ENCODE results near the gene RIC3.

RIC3 gene

GRCh38 chr11:8126649-8127289 is 42.1 kb downstream of the RIC3 start:
- Histone ChIP-seq H3K79me2 (ENCODE audit: insufficient read depth, low read length) (no peaks in the 10 kb centered on the region), H3K36me3 (ENCODE audit: insufficient read depth, low read length) (no peaks in the 10 kb centered on the region), H3K9me3 (ENCODE audit: insufficient read depth, low read length, severe bottlenecking) (no peaks in the 10 kb centered on the region), H3K27ac (ENCODE audit: low read length) (no peak overlapping the region), H3K4me1 (ENCODE audit: insufficient read depth, low read length) (no peaks in the 10 kb centered on the region), H2AFZ (ENCODE audit: low read depth, low read length) (no peak overlapping the region), H3K27me3 (ENCODE audit: insufficient read depth, low read length, poor library complexity) (no peaks in the 10 kb centered on the region), H4K20me1 (ENCODE audit: insufficient read depth, low read length) (no peaks in the 10 kb centered on the region), H3K4me3 (ENCODE audit: low read depth in 1 of 2, low read length in 2 of 2) (no peak overlapping the region), H3K4me2 (ENCODE audit: insufficient read depth, low read length) (no peak overlapping the region), H3K9ac (ENCODE audit: low read depth, low read length) (no peak overlapping the region)
- no peak for ATAC-seq (ENCODE audit: insufficient read depth, low read depth)
- no peak for TF ChIP-seq EZH2 (IDR thresholded peaks at IDR 0.05; ENCODE audit: borderline replicate concordance, low read depth, low read length, severe bottlenecking)
- no peak for TF ChIP-seq CTCF (IDR thresholded peaks at IDR 0.05; ENCODE audit: borderline replicate concordance, extremely low read depth, low read length, poor library complexity, severe bottlenecking)
- DNase-seq, result no peak

GRCh38 chr11:8122173-8122764 is 46.6 kb downstream of the RIC3 start:
- Histone ChIP-seq H3K9me3 (ENCODE audit: insufficient read depth, low read length, severe bottlenecking) (no peaks in the 10 kb centered on the region), H3K4me3 (ENCODE audit: low read depth in 1 of 2, low read length in 2 of 2) (no peak overlapping the region), H3K79me2 (ENCODE audit: insufficient read depth, low read length) (no peaks in the 10 kb centered on the region), H3K9ac (ENCODE audit: low read depth, low read length) (no peak overlapping the region), H3K4me1 (ENCODE audit: insufficient read depth, low read length) (no peaks in the 10 kb centered on the region), H2AFZ (ENCODE audit: low read depth, low read length) (no peak overlapping the region), H3K27me3 (ENCODE audit: insufficient read depth, low read length, poor library complexity) (no peaks in the 10 kb centered on the region), H4K20me1 (ENCODE audit: insufficient read depth, low read length) (no peaks in the 10 kb centered on the region), H3K27ac (ENCODE audit: low read length) (no peak overlapping the region), H3K36me3 (ENCODE audit: insufficient read depth, low read length) (no peaks in the 10 kb centered on the region), H3K4me2 (ENCODE audit: insufficient read depth, low read length) (no peak overlapping the region)
- ATAC-seq (ENCODE audit: insufficient read depth, low read depth), result no peak
- no peak for TF ChIP-seq CTCF (IDR thresholded peaks at IDR 0.05; ENCODE audit: borderline replicate concordance, extremely low read depth, low read length, poor library complexity, severe bottlenecking)
- no peak for DNase-seq

- Histone ChIP-seq H3K4me2 (ENCODE audit: insufficient read depth, low read length) (no peak overlapping the region), H3K36me3 (ENCODE audit: insufficient read depth, low read length) (no peaks in the 10 kb centered on the region), H3K9me3 (ENCODE audit: insufficient read depth, low read length, severe bottlenecking) (peaks cover 7% of the 10 kb centered on the region), H3K9ac (ENCODE audit: low read depth, low read length) (no peak overlapping the region), H4K20me1 (ENCODE audit: insufficient read depth, low read length) (no peaks in the 10 kb centered on the region), H3K27me3 (ENCODE audit: insufficient read depth, low read length, poor library complexity) (peaks cover 19% of the 10 kb centered on the region), H3K4me1 (ENCODE audit: insufficient read depth, low read length) (no peaks in the 10 kb centered on the region), H3K79me2 (ENCODE audit: insufficient read depth, low read length) (no peaks in the 10 kb centered on the region), H2AFZ (ENCODE audit: low read depth, low read length) (no peak overlapping the region), H3K4me3 (ENCODE audit: low read depth in 1 of 2, low read length in 2 of 2) (no peak overlapping the region), H3K27ac (ENCODE audit: low read length) (no peak overlapping the region)
- DNase-seq (no peak), ATAC-seq (ENCODE audit: insufficient read depth, low read depth) (no peak)
- TF ChIP-seq EZH2 (IDR thresholded peaks at IDR 0.05; ENCODE audit: borderline replicate concordance, low read depth, low read length, severe bottlenecking) (no peak), CTCF (IDR thresholded peaks at IDR 0.05; ENCODE audit: borderline replicate concordance, extremely low read depth, low read length, poor library complexity, severe bottlenecking) (no peak)
Measured at GRCh38 chr11:8111636-8112035, 57.2 kb downstream of the RIC3 start.

Measured in DND-41 (cell line).